GM23248 (cell line): ENCODE results near the gene FEM1B.

ENCODE experiments used
- EZH2 ChIP-seq: fragments of 200-600 bp; sonication (generic); IDR thresholded peaks from 2 replicates; pipeline ENCODE4 v1.6.1; 2018; ENCODE audit warnings: antibody characterized with exemption, mild to moderate bottlenecking; ENCODE audit not compliant: insufficient read depth, poor library complexity, severe bottlenecking
- EZH2phosphoT487 ChIP-seq: fragments of 200-600 bp; sonication (generic); IDR thresholded peaks from 2 replicates; pipeline ENCODE4 v1.6.1; 2018; ENCODE audit warnings: antibody characterized with exemption, moderate library complexity, mild to moderate bottlenecking, low read depth; ENCODE audit not compliant: insufficient read depth

DNA sequence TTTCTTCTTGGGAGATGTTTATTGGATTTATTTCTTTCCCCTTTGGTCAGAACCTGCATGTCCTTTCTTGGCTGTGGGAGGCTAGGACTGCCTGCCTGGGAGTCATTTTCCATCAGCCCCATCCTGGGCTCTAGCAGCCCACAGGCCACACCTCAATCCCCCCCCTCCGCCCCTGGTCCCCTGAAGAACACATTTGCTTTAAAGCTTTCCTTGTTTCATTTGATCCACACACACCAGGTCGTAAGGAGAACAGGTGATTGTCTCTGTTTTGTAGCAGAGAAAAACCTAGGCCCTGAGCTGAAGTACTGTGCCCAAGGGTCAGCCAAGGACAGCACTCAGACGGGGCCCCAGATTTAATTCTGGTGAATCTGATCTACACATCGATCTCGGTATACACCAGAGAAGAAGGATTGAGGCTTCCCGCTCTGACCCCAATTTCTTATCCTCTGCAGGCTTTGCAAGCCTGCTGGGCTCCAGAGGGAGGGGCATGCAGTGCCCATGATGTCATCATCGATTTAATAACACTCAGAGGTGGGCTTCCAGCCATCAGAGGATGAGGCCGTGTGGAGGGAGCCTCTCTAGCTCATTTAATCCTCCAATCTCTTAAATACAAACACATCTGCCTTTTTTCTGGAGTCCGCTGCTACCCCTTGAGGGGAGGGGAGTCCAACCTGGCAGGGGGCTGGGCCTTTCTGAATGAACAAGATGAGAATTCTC, 46.3 kb upstream of the FEM1B start:
- TF ChIP-seq EZH2 (no peak), EZH2phosphoT487 (no peak)
